Hematopoietic multipotent progenitor cell treated with erythropoietin and hydrocortisone succinate and interleukin-3 and kit ligand, for 8 days (in vitro differentiated cells): Measurements from ENCODE around the gene CYTIP.

Source experiments
- DNase-seq: peaks from one replicate; pipeline ENCODE4 v3.0.0-alpha.2; 2015

CYTIP gene

GRCh38 chr2:157443795-157444640 lies at the start of gene CYTIP:
CYTIP (minus strand) TSS chr2:157444089; CDS start chr2:157444020, 69 bp downstream.
- DNase-seq, result peak; percentile 48

GRCh38 chr2:157492189-157492773 lies 48.4 kb upstream of the CYTIP start:
- peak; percentile 71 for DNase-seq

GRCh38 chr2:157489983-157490382 lies 46.1 kb upstream of the CYTIP start:
- no peak for DNase-seq

- no peak for DNase-seq
Measured at GRCh38 chr2:157488877-157489276, 45.0 kb upstream of the CYTIP start.

- DNase-seq, result no peak
Measured at GRCh38 chr2:157487747-157488146, 43.9 kb upstream of the CYTIP start.

GRCh38 chr2:157487271-157487610 lies 43.4 kb upstream of the CYTIP start:
- DNase-seq, result no peak

GRCh38 chr2:157486596-157487270 lies 42.8 kb upstream of the CYTIP start:
- DNase-seq, result no peak

- DNase-seq, result no peak
Measured at GRCh38 chr2:157480182-157480961, 36.5 kb upstream of the CYTIP start.

GRCh38 chr2:157479081-157480027 lies 35.5 kb upstream of the CYTIP start:
- DNase-seq, result no peak

GRCh38 chr2:157477919-157478318 lies 34.0 kb upstream of the CYTIP start:
- DNase-seq, result no peak

- no peak for DNase-seq
Measured at GRCh38 chr2:157476953-157477709, 33.2 kb upstream of the CYTIP start.

- no peak for DNase-seq
Measured at GRCh38 chr2:157475722-157476390, 32.0 kb upstream of the CYTIP start.

GRCh38 chr2:157473581-157473980 lies 29.7 kb upstream of the CYTIP start:
- no peak for DNase-seq

GRCh38 chr2:157471078-157471477 lies 27.2 kb upstream of the CYTIP start:
- DNase-seq, result no peak

GRCh38 chr2:157470321-157470720 lies 26.4 kb upstream of the CYTIP start:
- no peak for DNase-seq

GRCh38 chr2:157469726-157470125 lies 25.8 kb upstream of the CYTIP start:
- no peak for DNase-seq

GRCh38 chr2:157468931-157469708 lies 25.2 kb upstream of the CYTIP start:
- DNase-seq, result peak; percentile 52

- no peak for DNase-seq
Measured at GRCh38 chr2:157466764-157467163, 22.9 kb upstream of the CYTIP start.

- DNase-seq, result no peak
Measured at GRCh38 chr2:157465554-157465953, 21.7 kb upstream of the CYTIP start.

- no peak for DNase-seq
Measured at GRCh38 chr2:157463002-157463401, 19.1 kb upstream of the CYTIP start.
